ENCODE measurements around the gene HRCT1.

GRCh38 chr9:35882263-35882848 is 23.6 kb upstream of the HRCT1 start:
- TF ChIP-seq CTCF (IDR thresholded peaks at IDR 0.05) (peak; percentile 87 to 96 (median 91)), POLR2A (IDR thresholded peaks at IDR 0.05) (no peak), POLR2AphosphoS5 (IDR thresholded peaks at IDR 0.05) (peak in 2 of 3 donors; percentile 52 to 65)

Data from breast epithelium (tissue), 3 donors.